ENCODE data around the gene IFNAR1.
A peak's percentile ranks its signal among the peaks of the same experiment; 100 is the strongest.

The IFNAR1 gene

DNA sequence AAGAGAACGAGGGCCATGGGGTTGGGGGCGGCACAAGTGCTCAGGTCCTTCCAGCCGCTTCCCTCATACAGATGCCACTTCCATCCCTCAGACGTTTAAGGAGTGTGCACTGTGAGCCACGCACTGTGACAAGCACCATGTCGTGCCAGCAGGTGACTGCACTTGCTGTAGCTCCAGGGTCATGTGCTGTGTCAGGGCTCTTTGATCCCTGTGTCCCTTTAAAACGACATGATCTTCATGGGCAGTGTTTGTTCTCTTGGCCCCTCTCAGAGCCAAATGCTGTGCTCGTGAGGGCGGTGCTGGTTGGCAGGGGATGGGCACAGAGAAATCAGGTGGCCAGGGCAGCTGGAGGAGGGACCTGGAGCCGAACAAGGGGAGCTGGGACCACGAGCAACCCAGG, 38.7 kb upstream of the IFNAR1 start:
- TF ChIP-seq SNAI2 (CRISPR knock-in tag; IDR thresholded peaks at IDR 0.05), result no peak
- TF ChIP-seq ZNF8 (CRISPR knock-in tag; IDR thresholded peaks at IDR 0.05), result no peak
- no peak for TF ChIP-seq BACH2 (CRISPR knock-in tag; IDR thresholded peaks at IDR 0.05; ENCODE audit: borderline replicate concordance)
- no peak for TF ChIP-seq ESRRG (CRISPR knock-in tag; IDR thresholded peaks at IDR 0.05)
- TF ChIP-seq TCF4 (CRISPR knock-in tag; IDR thresholded peaks at IDR 0.05; ENCODE audit: borderline replicate concordance), result no peak
- TF ChIP-seq OSR1 (CRISPR knock-in tag; IDR thresholded peaks at IDR 0.05), result no peak
- no peak for TF ChIP-seq CSDC2 (CRISPR knock-in tag; IDR thresholded peaks at IDR 0.05)
- TF ChIP-seq ZFP3 (CRISPR knock-in tag; IDR thresholded peaks at IDR 0.05), result no peak
- no peak for TF ChIP-seq GLIS3 (CRISPR knock-in tag; IDR thresholded peaks at IDR 0.05)
- TF ChIP-seq RARB (CRISPR knock-in tag; IDR thresholded peaks at IDR 0.05), result no peak
- TF ChIP-seq, protein P1, sequence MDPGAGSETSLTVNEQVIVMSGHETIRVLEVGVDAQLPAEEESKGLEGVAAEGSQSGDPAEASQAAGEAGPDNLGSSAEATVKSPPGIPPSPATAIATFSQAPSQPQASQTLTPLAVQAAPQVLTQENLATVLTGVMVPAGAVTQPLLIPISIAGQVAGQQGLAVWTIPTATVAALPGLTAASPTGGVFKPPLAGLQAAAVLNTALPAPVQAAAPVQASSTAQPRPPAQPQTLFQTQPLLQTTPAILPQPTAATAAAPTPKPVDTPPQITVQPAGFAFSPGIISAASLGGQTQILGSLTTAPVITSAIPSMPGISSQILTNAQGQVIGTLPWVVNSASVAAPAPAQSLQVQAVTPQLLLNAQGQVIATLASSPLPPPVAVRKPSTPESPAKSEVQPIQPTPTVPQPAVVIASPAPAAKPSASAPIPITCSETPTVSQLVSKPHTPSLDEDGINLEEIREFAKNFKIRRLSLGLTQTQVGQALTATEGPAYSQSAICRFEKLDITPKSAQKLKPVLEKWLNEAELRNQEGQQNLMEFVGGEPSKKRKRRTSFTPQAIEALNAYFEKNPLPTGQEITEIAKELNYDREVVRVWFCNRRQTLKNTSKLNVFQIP (CRISPR knock-in tag; IDR thresholded peaks at IDR 0.05; ENCODE audit: borderline replicate concordance, low read depth), result no peak
- TF ChIP-seq, protein P2, sequence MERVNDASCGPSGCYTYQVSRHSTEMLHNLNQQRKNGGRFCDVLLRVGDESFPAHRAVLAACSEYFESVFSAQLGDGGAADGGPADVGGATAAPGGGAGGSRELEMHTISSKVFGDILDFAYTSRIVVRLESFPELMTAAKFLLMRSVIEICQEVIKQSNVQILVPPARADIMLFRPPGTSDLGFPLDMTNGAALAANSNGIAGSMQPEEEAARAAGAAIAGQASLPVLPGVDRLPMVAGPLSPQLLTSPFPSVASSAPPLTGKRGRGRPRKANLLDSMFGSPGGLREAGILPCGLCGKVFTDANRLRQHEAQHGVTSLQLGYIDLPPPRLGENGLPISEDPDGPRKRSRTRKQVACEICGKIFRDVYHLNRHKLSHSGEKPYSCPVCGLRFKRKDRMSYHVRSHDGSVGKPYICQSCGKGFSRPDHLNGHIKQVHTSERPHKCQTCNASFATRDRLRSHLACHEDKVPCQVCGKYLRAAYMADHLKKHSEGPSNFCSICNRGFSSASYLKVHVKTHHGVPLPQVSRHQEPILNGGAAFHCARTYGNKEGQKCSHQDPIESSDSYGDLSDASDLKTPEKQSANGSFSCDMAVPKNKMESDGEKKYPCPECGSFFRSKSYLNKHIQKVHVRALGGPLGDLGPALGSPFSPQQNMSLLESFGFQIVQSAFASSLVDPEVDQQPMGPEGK (CRISPR knock-in tag; IDR thresholded peaks at IDR 0.05; ENCODE audit: borderline replicate concordance), result no peak
- TF ChIP-seq, protein P3, sequence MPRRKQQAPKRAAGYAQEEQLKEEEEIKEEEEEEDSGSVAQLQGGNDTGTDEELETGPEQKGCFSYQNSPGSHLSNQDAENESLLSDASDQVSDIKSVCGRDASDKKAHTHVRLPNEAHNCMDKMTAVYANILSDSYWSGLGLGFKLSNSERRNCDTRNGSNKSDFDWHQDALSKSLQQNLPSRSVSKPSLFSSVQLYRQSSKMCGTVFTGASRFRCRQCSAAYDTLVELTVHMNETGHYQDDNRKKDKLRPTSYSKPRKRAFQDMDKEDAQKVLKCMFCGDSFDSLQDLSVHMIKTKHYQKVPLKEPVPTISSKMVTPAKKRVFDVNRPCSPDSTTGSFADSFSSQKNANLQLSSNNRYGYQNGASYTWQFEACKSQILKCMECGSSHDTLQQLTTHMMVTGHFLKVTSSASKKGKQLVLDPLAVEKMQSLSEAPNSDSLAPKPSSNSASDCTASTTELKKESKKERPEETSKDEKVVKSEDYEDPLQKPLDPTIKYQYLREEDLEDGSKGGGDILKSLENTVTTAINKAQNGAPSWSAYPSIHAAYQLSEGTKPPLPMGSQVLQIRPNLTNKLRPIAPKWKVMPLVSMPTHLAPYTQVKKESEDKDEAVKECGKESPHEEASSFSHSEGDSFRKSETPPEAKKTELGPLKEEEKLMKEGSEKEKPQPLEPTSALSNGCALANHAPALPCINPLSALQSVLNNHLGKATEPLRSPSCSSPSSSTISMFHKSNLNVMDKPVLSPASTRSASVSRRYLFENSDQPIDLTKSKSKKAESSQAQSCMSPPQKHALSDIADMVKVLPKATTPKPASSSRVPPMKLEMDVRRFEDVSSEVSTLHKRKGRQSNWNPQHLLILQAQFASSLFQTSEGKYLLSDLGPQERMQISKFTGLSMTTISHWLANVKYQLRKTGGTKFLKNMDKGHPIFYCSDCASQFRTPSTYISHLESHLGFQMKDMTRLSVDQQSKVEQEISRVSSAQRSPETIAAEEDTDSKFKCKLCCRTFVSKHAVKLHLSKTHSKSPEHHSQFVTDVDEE (CRISPR knock-in tag; IDR thresholded peaks at IDR 0.05), result no peak
- TF ChIP-seq ARNTL (CRISPR knock-in tag; IDR thresholded peaks at IDR 0.05; ENCODE audit: borderline replicate concordance, low read depth), result no peak
- TF ChIP-seq ZC3H10 (CRISPR knock-in tag; IDR thresholded peaks at IDR 0.05), result no peak
- TF ChIP-seq ISL1 (CRISPR knock-in tag; IDR thresholded peaks at IDR 0.05), result no peak
- no peak for TF ChIP-seq ZFP30 (CRISPR knock-in tag; IDR thresholded peaks at IDR 0.05)
- TF ChIP-seq ZNF70 (CRISPR knock-in tag; IDR thresholded peaks at IDR 0.05), result no peak
- no peak for ATAC-seq

DNA sequence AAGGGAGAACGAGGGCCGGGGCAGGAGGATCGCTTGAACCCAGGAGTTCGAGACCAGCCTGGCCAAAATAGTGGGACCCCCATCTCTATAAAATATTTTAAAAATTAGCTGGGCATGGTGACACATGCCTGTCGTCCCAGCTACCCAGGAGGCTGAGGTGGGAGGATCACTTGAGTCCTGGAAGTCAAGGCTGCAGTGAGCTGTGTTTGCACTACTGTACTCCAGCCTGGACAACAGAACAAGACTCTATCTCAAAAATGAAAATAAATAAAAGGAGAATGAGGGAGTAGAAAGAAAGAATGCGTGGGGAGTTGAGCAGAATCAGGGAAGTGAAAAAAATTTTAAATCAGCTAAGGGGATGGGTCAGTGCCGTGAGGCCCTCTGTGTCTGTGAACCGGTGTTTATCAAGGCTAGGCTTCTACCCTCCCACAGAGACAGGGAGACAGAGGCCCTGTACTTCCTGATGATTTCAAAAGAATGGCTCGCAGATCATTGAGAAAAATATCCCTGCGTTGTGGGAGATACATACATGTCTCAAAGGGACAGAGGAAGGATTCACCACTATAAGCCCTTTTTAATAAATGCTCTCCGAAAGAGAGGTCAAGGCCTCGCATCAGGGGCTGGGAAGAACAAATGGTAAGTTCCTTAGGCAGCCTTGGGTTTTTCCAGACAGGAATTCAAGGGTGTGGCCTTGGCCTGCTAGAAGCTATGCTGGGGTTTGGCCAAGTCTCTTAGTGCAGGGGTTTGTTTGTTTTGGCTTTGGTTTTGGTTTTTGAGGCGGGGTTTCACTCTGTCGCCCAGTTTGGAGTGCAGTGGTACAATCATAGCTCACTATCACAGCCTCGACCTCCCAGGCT, 37.9 kb upstream of the IFNAR1 start:
- TF ChIP-seq PPARA (CRISPR knock-in tag; IDR thresholded peaks at IDR 0.05; ENCODE audit: borderline replicate concordance), result no peak
- TF ChIP-seq, protein P2 (CRISPR knock-in tag; IDR thresholded peaks at IDR 0.05; ENCODE audit: borderline replicate concordance), result no peak
- no peak for TF ChIP-seq SNAI2 (CRISPR knock-in tag; IDR thresholded peaks at IDR 0.05)
- no peak for TF ChIP-seq TCF4 (CRISPR knock-in tag; IDR thresholded peaks at IDR 0.05; ENCODE audit: borderline replicate concordance)
- TF ChIP-seq ZFP3 (CRISPR knock-in tag; IDR thresholded peaks at IDR 0.05), result no peak
- TF ChIP-seq GLIS3 (CRISPR knock-in tag; IDR thresholded peaks at IDR 0.05), result no peak
- ATAC-seq, result peak; percentile 45

DNA sequence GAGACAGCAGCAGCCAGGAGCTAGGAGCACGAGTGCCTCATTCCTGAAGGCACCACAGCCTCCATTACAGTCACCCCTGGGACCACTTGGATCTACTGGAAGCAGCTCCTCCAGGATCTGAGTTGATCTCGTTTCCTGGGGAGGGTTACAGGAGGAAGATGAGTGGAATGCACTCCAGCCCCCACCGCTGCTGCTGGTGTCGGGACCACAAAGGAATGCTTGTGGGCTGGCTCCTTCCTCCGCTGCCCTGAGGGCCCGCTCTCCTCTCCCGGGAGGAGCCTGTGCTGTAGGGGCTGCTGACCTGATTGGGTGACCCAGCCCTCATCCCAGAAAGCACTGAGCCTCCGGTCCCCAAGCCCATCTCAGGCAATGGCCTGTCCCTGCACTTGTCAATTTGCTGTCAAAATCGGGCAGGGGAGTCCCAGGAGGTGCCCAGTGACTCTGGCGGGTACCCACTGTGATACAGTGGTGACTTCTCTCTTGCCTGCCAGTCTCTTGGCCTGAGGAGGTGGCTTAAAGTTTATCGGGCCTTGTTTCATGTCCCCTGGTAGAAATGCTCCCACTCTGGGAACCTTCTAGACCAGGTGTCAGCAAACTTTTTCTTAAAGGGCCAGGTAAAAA, 35.5 kb upstream of the IFNAR1 start:
- ATAC-seq, result no peak
- no peak for TF ChIP-seq ZFP3 (CRISPR knock-in tag; IDR thresholded peaks at IDR 0.05)
- TF ChIP-seq, protein P4, sequence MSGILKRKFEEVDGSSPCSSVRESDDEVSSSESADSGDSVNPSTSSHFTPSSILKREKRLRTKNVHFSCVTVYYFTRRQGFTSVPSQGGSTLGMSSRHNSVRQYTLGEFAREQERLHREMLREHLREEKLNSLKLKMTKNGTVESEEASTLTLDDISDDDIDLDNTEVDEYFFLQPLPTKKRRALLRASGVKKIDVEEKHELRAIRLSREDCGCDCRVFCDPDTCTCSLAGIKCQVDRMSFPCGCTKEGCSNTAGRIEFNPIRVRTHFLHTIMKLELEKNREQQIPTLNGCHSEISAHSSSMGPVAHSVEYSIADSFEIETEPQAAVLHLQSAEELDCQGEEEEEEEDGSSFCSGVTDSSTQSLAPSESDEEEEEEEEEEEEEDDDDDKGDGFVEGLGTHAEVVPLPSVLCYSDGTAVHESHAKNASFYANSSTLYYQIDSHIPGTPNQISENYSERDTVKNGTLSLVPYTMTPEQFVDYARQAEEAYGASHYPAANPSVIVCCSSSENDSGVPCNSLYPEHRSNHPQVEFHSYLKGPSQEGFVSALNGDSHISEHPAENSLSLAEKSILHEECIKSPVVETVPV (CRISPR knock-in tag; IDR thresholded peaks at IDR 0.05), result no peak
- TF ChIP-seq, protein P2 (CRISPR knock-in tag; IDR thresholded peaks at IDR 0.05; ENCODE audit: borderline replicate concordance), result no peak
- TF ChIP-seq, protein P3 (CRISPR knock-in tag; IDR thresholded peaks at IDR 0.05), result no peak

Measured in SK-N-SH treated with all-trans-retinoic acid at 6 μM for 48 hours (cell line).